Body of pancreas (tissue), 4 donors: Measurements from ENCODE around the gene C3orf70. TPM values are rescaled to one million over a fixed set of nuclear protein-coding genes. Genes with fewer than 3 reads are reported as not detected.

Source experiments
- ATAC-seq: fragments of 150-250 bp; one replicate; pipeline ENCODE4 v1.9.1; 2016
- DNase-seq, 4 donors: peaks; one replicate each; pipeline ENCODE4 v3.0.0-alpha.2; 2019
- H3K27ac ChIP-seq, 4 donors: fragments of 200-600 bp; sonication (generic); 1 replicate in 3 of 4; 2 replicates in 1 of 4; pipeline versions ENCODE4 v1.5.1 to v1.6.1; 2016 to 2019; ENCODE audit warnings: mild to moderate bottlenecking in 1 of 4, mixed read lengths in 1 of 4, moderate library complexity in 1 of 4
- H3K27me3 ChIP-seq, 2 donors: fragments of 200-600 bp; sonication (generic); one replicate each; pipeline ENCODE4 v1.6.0; 2016; ENCODE audit warnings: mild to moderate bottlenecking in 1 of 2
- H3K36me3 ChIP-seq, 2 donors: fragments of 200-600 bp; sonication (generic); replicated peaks in 1 of 2; 2 replicates each; pipeline ENCODE4 v1.5.1; 2016; ENCODE audit warnings: low read depth in 2 of 2; ENCODE audit not compliant: insufficient read depth in 1 of 2
- H3K4me1 ChIP-seq: fragments of 200-600 bp; sonication (generic); one replicate; pipeline ENCODE4 v1.6.0; 2016
- H3K4me3 ChIP-seq, 2 donors: fragments of 200-600 bp; sonication (generic); 1 replicate in 1 of 2; 2 replicates in 1 of 2; pipeline ENCODE4 v1.5.1; 2016 to 2019
- H3K9me3 ChIP-seq, 3 donors: fragments of 200-600 bp; sonication (generic); 1 replicate in 2 of 3; 2 replicates in 1 of 3; pipeline ENCODE4 v1.5.1; 2016
- POLR2A ChIP-seq, 3 donors: fragments of 450-650 bp; IDR thresholded peaks; one replicate each; pipeline ENCODE4 v1.6.1; 2016; ENCODE audit warnings: antibody characterized with exemption in 3 of 3, mild to moderate bottlenecking in 2 of 3
- WGBS, 2 donors: methylation state at CpG; one replicate each; pipeline ENCODE4 v1.1.5; 2017; 5-methylcytosine and 5-hydroxymethylcytosine counted together
- intact Hi-C: fragments of 100-400 bp; cut with DNase I; formaldehyde crosslinking; loops from one replicate; pipeline ENCODE4 v1.15.1; 2023
- total RNA-seq, 2 donors: library from RNA; depleted of rRNA; stranded (reverse); fragments of >200 nt; gene quantifications; one replicate each; pipeline ENCODE4 v1.1.0, GENCODE V29; 2016
- TF ChIP-seq, protein P1 (sequence below), 7 experiments: fragments of 450-650 bp in 4 of 7; fragments of 200-600 bp in 3 of 7; sonication (generic) in 3 of 7; IDR thresholded peaks; one replicate each; pipeline ENCODE4 v1.5.1; 2016 to 2019; ENCODE audit warnings: antibody characterized with exemption in 7 of 7

The C3orf70 gene
- total RNA-seq, 2 donors from 2014 or later: 0.99 to 1.0 TPM

DNA sequence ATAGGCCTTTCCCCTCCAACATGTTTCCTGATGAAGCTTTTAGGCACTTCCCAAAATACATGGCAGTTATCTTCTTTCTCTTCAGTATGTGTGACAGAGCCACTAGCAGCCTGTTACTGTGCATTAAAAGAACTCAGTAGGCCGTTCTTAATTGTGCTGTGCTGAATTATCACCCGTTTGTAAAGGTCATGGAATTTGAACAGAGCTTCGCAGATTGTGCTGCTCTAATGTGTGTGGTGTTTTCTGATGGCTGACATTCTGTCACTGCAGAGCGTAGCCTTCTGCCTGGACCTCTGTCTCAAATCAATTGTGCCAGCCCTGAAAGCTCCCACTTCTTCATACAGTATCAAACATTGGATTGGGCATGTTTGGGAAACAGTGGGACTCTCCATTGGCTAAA lies 111.3 kb downstream of the C3orf70 start:
- DNase-seq (no peak), ATAC-seq (no peak)
- Histone ChIP-seq H3K4me1 (no peaks in the 10 kb centered on the region), H3K27ac (no peak overlapping the region), H3K27me3 (no peaks in the 10 kb centered on the region), H3K36me3 (no peaks in the 10 kb centered on the region), H3K9me3 (no peaks in the 10 kb centered on the region), H3K4me3 (no peak overlapping the region)
- TF ChIP-seq, protein P1, sequence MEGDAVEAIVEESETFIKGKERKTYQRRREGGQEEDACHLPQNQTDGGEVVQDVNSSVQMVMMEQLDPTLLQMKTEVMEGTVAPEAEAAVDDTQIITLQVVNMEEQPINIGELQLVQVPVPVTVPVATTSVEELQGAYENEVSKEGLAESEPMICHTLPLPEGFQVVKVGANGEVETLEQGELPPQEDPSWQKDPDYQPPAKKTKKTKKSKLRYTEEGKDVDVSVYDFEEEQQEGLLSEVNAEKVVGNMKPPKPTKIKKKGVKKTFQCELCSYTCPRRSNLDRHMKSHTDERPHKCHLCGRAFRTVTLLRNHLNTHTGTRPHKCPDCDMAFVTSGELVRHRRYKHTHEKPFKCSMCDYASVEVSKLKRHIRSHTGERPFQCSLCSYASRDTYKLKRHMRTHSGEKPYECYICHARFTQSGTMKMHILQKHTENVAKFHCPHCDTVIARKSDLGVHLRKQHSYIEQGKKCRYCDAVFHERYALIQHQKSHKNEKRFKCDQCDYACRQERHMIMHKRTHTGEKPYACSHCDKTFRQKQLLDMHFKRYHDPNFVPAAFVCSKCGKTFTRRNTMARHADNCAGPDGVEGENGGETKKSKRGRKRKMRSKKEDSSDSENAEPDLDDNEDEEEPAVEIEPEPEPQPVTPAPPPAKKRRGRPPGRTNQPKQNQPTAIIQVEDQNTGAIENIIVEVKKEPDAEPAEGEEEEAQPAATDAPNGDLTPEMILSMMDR (IDR thresholded peaks at IDR 0.05): no peak
- TF ChIP-seq POLR2A (IDR thresholded peaks at IDR 0.05): no peak
- 97 to 100% methylated on average over 4 of the region's 4 CpGs for WGBS, 2 donors
- intact Hi-C loops: no loop called here

DNA sequence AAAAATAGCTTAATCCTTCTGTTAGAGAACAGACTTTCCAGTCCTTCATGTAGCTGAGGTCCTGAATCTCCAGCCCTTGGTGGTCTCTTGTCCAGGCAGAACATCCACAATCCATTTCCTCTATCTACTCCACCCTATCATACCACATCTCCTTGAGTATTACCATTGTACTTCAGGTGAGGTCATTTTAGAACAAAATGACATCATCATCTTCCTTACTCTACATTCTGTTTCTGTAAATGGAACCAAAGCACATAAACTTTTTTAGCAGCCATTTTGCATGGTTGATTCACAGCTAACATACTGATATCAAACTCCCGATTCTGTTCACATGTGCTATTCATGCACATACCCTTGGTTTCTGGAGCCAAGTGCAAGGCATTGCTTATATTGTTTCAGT lies 112.4 kb downstream of the C3orf70 start:
- H3K27ac ChIP-seq: no peak overlapping the region
- no peaks in the 10 kb centered on the region for H3K27me3 ChIP-seq
- no peaks in the 10 kb centered on the region for H3K4me1 ChIP-seq
- intact Hi-C loops: no loop called here
- H3K36me3 ChIP-seq: no peaks in the 10 kb centered on the region
- WGBS, 2 donors: 97 to 100% methylated on average over 1 of the region's 1 CpG
- no peaks in the 10 kb centered on the region for H3K9me3 ChIP-seq
- TF ChIP-seq, protein P1 (IDR thresholded peaks at IDR 0.05): no peak
- TF ChIP-seq POLR2A (IDR thresholded peaks at IDR 0.05): no peak
- ATAC-seq (no peak), DNase-seq (no peak)
- H3K4me3 ChIP-seq: no peak overlapping the region

GRCh38 chr3:185037801-185038200 lies 115.1 kb downstream of the C3orf70 start:
- no peak overlapping the region for H3K4me3 ChIP-seq
- no peaks in the 10 kb centered on the region for H3K4me1 ChIP-seq
- intact Hi-C loops: no loop called here
- H3K27ac ChIP-seq: no peak overlapping the region
- no peaks in the 10 kb centered on the region for H3K9me3 ChIP-seq
- H3K36me3 ChIP-seq: no peaks in the 10 kb centered on the region
- TF ChIP-seq, protein P1 (IDR thresholded peaks at IDR 0.05): no peak
- TF ChIP-seq POLR2A (IDR thresholded peaks at IDR 0.05): no peak
- 92 to 100% methylated on average over 1 of the region's 1 CpG for WGBS, 2 donors
- DNase-seq (no peak), ATAC-seq (no peak)
- no peaks in the 10 kb centered on the region for H3K27me3 ChIP-seq

DNA sequence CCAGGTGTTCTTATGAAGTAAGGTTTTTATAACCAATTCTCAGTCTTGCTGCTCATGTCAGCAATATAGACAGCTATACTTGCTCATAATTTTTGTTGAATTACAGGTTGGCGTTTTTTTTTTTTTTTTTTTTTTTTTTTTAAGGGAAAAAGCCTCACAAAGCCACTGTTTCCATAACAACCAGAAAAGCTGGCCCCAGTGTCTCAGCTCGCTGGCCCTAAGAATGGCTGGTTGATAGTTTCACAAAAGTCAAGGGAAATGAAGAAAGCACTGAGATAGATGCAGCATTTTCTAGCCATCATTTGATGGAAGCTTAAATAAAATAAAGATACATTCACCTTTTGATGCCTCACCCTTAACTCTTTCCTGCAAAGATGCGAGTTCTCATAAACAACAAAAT lies 121.9 kb downstream of the C3orf70 start:
- DNase-seq: no peak
- no peak for ATAC-seq
- Histone ChIP-seq H3K9me3 (no peaks in the 10 kb centered on the region), H3K4me3 (no peak overlapping the region), H3K27me3 (no peaks in the 10 kb centered on the region), H3K36me3 (no peaks in the 10 kb centered on the region), H3K27ac (no peak overlapping the region), H3K4me1 (no peaks in the 10 kb centered on the region)
- TF ChIP-seq, protein P1 (IDR thresholded peaks at IDR 0.05): no peak
- no peak for TF ChIP-seq POLR2A (IDR thresholded peaks at IDR 0.05)
- 83 to 85% methylated on average over 3 of the region's 3 CpGs for WGBS, 2 donors
- intact Hi-C loops: no loop called here

DNA sequence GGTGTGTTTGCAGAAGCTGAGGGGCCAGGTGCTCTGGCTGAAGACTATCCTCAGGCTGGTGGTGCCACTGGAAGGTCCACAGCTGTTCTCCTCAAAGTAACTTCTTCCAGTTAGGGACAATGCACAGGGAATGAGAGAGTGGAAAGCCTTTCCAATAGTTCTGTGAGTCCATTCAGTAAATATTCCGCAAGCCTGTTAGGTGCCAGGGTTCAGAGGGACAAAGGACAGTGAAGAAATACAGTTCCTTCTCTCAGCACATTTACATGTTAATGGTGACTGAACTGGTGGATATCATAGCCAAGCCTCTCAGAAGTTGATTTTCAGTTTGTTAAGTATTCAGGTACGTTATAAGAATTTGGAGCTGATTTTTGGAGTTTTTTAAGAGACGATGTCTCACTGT lies 122.5 kb downstream of the C3orf70 start:
- H3K27me3 ChIP-seq: no peaks in the 10 kb centered on the region
- WGBS, 2 donors: 96 to 100% methylated on average over 3 of the region's 3 CpGs
- no peaks in the 10 kb centered on the region for H3K4me1 ChIP-seq
- H3K4me3 ChIP-seq: no peak overlapping the region
- ATAC-seq: no peak
- no peak overlapping the region for H3K27ac ChIP-seq
- DNase-seq: no peak
- intact Hi-C loops: no loop called here
- no peak for TF ChIP-seq POLR2A (IDR thresholded peaks at IDR 0.05)
- TF ChIP-seq, protein P1 (IDR thresholded peaks at IDR 0.05): no peak
- H3K36me3 ChIP-seq: no peaks in the 10 kb centered on the region
- no peaks in the 10 kb centered on the region for H3K9me3 ChIP-seq
